Panc1 (cell line): Measurements from ENCODE around the gene STAT3. TPM values are rescaled to one million over a fixed set of nuclear protein-coding genes. Genes with fewer than 3 reads are reported as not detected.

Experiments used
- ATAC-seq: fragments of 200-7000 bp; cut with Tn5 transposase; 2 replicates; pipeline ENCODE4 v1.9.1; 2020; ENCODE audit warnings: mild to moderate bottlenecking, moderate library complexity
- BruUV-seq: library from RNA; stranded (reverse); fragments of 400-500 nt; replicated peaks from 2 replicates; lab custom pipeline; 2021; lab: Mats Ljungman, UMichigan
- CTCF ChIA-PET: fragments of 300-600 bp; sonication (Branson Sonifier 250); formaldehyde crosslinking; loops from one replicate; lab custom pipeline; 2022; ENCODE audit warnings: antibody characterized with exemption; lab: Charles Lee
- POLR2A ChIA-PET: fragments of 300-600 bp; sonication (Branson Sonifier 250); formaldehyde crosslinking; loops from one replicate; lab custom pipeline; 2022; ENCODE audit warnings: antibody characterized with exemption; lab: Charles Lee
- DNase-seq: peaks from one replicate; pipeline ENCODE4 v3.0.0-alpha.2; 2010; ENCODE audit warnings: low read depth, low spot score
- H3K27ac ChIP-seq: 2 replicates; pipeline ENCODE4 v1.5.1; 2011; ENCODE audit warnings: mild to moderate bottlenecking, low read length, inconsistent platforms
- H3K27me3 ChIP-seq: fragments of 200-500 bp; sonication (Bioruptor generic); 2 replicates; pipeline ENCODE4 v1.6.0; 2014; ENCODE audit warnings: low read length, inconsistent platforms; ENCODE audit not compliant: control insufficient read depth, insufficient read depth
- H3K36me3 ChIP-seq: fragments of 200-500 bp; sonication (Bioruptor generic); 2 replicates; pipeline ENCODE4 v1.5.1; 2014; ENCODE audit warnings: inconsistent platforms, mild to moderate bottlenecking, low read length, moderate library complexity; ENCODE audit not compliant: control insufficient read depth, insufficient read depth
- H3K4me1 ChIP-seq: 2 replicates; pipeline ENCODE4 v1.5.1; 2011; ENCODE audit warnings: inconsistent platforms, mild to moderate bottlenecking, low read length, moderate library complexity; ENCODE audit not compliant: control insufficient read depth, insufficient read depth
- H3K4me3 ChIP-seq, 2 experiments: 2 replicates each; pipeline ENCODE4 v1.5.1; 2011 to 2012; ENCODE audit warnings: low read depth in 2 of 2, low read length in 2 of 2, mild to moderate bottlenecking in 2 of 2, inconsistent platforms in 1 of 2, moderate library complexity in 1 of 2
- H3K9me3 ChIP-seq: fragments of 200-500 bp; sonication (Bioruptor generic); 2 replicates; pipeline ENCODE4 v1.5.1; 2014; ENCODE audit warnings: low read depth, mild to moderate bottlenecking, inconsistent platforms, low read length, moderate library complexity; ENCODE audit not compliant: control insufficient read depth, insufficient read depth
- POLR2AphosphoS5 ChIP-seq: IDR thresholded peaks from 2 replicates; pipeline ENCODE4 v1.6.1; 2012; ENCODE audit warnings: mild to moderate bottlenecking, low read depth, low read length, moderate library complexity
- SIN3A ChIP-seq: IDR thresholded peaks from 2 replicates; pipeline ENCODE4 v1.6.1; 2012; ENCODE audit warnings: low read depth, mild to moderate bottlenecking, low read length, moderate library complexity, borderline replicate concordance; ENCODE audit not compliant: insufficient read depth
- TCF7L2 ChIP-seq: IDR thresholded peaks from 2 replicates; pipeline ENCODE4 v1.6.1; 2011; ENCODE audit warnings: mild to moderate bottlenecking, low read depth, low read length, inconsistent platforms
- in situ Hi-C: cut with HindIII; loops from 2 replicates; pipeline ENCODE4 v1.10.0; 2016; ENCODE audit warnings: low sequenced_read_pairs, low pct_unique_long_range_greater_than_20kb
- intact Hi-C: fragments of 100-400 bp; cut with micrococcal nuclease; formaldehyde crosslinking; loops from one replicate; pipeline ENCODE4 v1.10.0; 2022; ENCODE audit not compliant: unreplicated experiment
- total RNA-seq: library from RNA; stranded (reverse); gene quantifications from one replicate; pipeline ENCODE4 v1.2.1, GENCODE V29; 2021; ENCODE audit not compliant: unreplicated experiment
- TF ChIP-seq, protein P1 (sequence below), 2 experiments: IDR thresholded peaks; 2 replicates each; pipeline ENCODE4 v1.6.1; 2011 to 2012; ENCODE audit warnings: low read depth in 2 of 2, control low read depth in 1 of 2, low read length in 1 of 2, mild to moderate bottlenecking in 1 of 2, moderate library complexity in 1 of 2; ENCODE audit not compliant: insufficient read depth in 1 of 2
- TF ChIP-seq, protein P2 (sequence below): fragments of 450-650 bp; IDR thresholded peaks from 2 replicates; pipeline ENCODE4 v1.5.1; 2017; ENCODE audit warnings: mild to moderate bottlenecking

Gene STAT3
- total RNA-seq, 1 experiment from 2014 or later: 287 TPM

DNA sequence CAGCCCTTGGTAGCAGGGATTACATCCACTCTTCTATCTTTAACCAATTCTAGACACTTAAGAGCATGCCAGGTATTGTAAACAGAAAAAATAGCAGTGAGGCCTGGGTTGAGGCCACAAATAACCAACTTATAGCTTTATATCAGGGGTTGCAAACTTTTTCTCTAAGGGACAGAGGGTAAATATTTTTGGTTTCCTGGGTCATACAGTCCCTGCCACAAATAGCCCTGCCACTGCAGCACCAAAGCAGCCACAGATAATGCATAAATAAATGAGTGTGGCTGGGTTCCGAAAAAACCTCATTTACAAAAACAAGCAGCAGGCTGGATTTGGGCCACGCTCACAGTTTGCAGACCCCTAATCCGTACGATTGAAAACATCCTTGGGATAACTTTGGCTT, 46.7 kb downstream of the STAT3 start:
- ChIA-PET CTCF (no interaction called here), POLR2A (interaction anchor here (0.6 kb wide), 1 partner anchor 43 kb away, joined by 6 read pairs; no protein-coding TSS in a partner anchor)
- intact Hi-C loops (no loop called here), in situ Hi-C loops (no loop called here)
- TF ChIP-seq, protein P1, sequence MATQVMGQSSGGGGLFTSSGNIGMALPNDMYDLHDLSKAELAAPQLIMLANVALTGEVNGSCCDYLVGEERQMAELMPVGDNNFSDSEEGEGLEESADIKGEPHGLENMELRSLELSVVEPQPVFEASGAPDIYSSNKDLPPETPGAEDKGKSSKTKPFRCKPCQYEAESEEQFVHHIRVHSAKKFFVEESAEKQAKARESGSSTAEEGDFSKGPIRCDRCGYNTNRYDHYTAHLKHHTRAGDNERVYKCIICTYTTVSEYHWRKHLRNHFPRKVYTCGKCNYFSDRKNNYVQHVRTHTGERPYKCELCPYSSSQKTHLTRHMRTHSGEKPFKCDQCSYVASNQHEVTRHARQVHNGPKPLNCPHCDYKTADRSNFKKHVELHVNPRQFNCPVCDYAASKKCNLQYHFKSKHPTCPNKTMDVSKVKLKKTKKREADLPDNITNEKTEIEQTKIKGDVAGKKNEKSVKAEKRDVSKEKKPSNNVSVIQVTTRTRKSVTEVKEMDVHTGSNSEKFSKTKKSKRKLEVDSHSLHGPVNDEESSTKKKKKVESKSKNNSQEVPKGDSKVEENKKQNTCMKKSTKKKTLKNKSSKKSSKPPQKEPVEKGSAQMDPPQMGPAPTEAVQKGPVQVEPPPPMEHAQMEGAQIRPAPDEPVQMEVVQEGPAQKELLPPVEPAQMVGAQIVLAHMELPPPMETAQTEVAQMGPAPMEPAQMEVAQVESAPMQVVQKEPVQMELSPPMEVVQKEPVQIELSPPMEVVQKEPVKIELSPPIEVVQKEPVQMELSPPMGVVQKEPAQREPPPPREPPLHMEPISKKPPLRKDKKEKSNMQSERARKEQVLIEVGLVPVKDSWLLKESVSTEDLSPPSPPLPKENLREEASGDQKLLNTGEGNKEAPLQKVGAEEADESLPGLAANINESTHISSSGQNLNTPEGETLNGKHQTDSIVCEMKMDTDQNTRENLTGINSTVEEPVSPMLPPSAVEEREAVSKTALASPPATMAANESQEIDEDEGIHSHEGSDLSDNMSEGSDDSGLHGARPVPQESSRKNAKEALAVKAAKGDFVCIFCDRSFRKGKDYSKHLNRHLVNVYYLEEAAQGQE (IDR thresholded peaks at IDR 0.05; ENCODE audit: insufficient read depth in 1 of 2, low read depth in 2 of 2, low read length in 1 of 2): no peak
- TF ChIP-seq SIN3A (no peak), POLR2AphosphoS5 (no peak), TCF7L2 (no peak)
- TF ChIP-seq, protein P2, sequence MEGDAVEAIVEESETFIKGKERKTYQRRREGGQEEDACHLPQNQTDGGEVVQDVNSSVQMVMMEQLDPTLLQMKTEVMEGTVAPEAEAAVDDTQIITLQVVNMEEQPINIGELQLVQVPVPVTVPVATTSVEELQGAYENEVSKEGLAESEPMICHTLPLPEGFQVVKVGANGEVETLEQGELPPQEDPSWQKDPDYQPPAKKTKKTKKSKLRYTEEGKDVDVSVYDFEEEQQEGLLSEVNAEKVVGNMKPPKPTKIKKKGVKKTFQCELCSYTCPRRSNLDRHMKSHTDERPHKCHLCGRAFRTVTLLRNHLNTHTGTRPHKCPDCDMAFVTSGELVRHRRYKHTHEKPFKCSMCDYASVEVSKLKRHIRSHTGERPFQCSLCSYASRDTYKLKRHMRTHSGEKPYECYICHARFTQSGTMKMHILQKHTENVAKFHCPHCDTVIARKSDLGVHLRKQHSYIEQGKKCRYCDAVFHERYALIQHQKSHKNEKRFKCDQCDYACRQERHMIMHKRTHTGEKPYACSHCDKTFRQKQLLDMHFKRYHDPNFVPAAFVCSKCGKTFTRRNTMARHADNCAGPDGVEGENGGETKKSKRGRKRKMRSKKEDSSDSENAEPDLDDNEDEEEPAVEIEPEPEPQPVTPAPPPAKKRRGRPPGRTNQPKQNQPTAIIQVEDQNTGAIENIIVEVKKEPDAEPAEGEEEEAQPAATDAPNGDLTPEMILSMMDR: no peak
- no peak for ATAC-seq
- H3K27me3 ChIP-seq: no peaks in the 10 kb centered on the region
- peaks cover 3% of the 10 kb centered on the region; the same call in 1 of the 2 replicates for H3K4me1 ChIP-seq
- no peaks in the 10 kb centered on the region for H3K9me3 ChIP-seq
- no peak overlapping the region for H3K4me3 ChIP-seq
- H3K27ac ChIP-seq: peak overlapping the region; percentile 50
- peaks cover 10% of the 10 kb centered on the region; the same call in 1 of the 2 replicates for H3K36me3 ChIP-seq
- BruUV-seq: no TSS peak
- DNase-seq: no peak

DNA sequence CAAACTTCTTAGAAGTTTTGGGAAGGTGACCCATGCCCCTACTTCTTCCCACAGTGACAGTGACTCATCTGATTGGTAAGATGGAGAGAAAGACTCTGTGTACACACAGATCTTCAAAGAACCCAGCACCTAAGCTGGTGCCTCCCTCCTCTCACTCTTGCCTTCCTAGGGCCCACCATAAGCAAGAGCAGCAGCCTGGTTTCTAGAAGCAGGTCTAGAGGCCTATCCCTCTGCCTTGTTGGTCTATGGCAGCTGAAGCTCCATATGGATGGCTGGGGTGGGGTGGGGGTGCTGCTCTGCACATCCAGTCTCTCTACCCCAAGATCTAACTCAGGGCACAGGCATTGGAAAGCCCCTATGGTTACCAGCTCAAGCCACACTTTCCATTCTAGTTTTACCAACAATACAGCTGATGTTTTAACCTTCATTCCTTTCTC, 47.5 kb downstream of the STAT3 start:
- in situ Hi-C loops: no loop called here
- CTCF ChIA-PET: no interaction called here
- BruUV-seq: TSS peak; percentile 45
- no peak for DNase-seq
- Histone ChIP-seq H3K4me1 (peaks cover 3% of the 10 kb centered on the region; the same call in 1 of the 2 replicates), H3K36me3 (peaks cover 11% of the 10 kb centered on the region), H3K4me3 (no peak overlapping the region), H3K27ac (peak overlapping the region; percentile 50), H3K9me3 (no peaks in the 10 kb centered on the region), H3K27me3 (no peaks in the 10 kb centered on the region)
- intact Hi-C loops: no loop called here
- POLR2A ChIA-PET: no interaction called here
- ATAC-seq: no peak; the same call in 1 of the 2 replicates
- TF ChIP-seq, protein P1 (IDR thresholded peaks at IDR 0.05; ENCODE audit: insufficient read depth in 1 of 2, low read depth in 2 of 2, low read length in 1 of 2): no peak
- TF ChIP-seq POLR2AphosphoS5 (no peak), SIN3A (no peak)
